ENCODE measurements around the gene SATB2. TPM values are rescaled to one million over a fixed set of nuclear protein-coding genes. Genes with fewer than 3 reads are reported as not detected.
A peak's percentile ranks its signal among the peaks of the same experiment; 100 is the strongest.

SATB2 gene
- total RNA-seq, 1 donor from 2014 or later, result 5.5 TPM

DNA sequence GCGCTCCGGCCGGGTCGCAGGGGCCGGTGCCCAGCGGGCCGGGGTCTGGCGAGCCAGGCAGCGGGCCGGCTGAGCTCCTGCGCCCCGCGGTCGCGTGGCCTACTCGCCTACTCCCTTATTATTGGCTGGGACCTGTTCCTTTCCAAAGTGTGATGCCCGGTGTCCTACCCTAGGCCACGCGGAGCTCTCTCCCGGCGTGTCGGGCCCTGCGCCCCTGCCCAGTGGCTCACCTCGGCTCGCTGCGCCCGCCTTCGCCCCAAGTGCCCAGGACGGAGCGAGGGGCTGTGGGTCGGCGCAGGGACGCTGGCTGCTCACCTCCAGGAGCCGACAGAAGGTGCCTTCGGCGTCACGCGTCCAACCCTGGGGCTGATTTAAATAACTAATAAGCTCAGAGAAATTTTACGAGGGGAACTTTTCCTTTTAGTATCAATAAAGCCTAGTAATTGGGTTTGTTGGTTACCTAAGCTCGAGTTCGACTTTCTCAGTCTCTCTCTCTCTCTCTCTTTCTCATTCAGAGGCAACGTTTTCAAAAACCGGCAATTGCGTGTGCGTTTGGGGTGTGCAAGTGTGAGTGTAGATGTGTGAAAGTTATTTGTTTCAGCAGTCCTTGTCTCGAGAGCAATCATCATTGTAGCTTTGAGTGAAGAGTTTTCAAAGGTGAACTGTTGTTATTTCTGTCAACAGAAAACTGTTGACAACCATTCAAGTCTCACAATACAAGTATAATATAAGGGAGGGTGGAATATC lies 7.0 kb upstream of the SATB2 start:
- H3K4me3 ChIP-seq (ENCODE audit: low read depth, low read length), result no peak overlapping the region
- no peak for DNase-seq (ENCODE audit: low read depth)
- no peaks in the 10 kb centered on the region for H3K36me3 ChIP-seq (ENCODE audit: control insufficient read depth, insufficient read depth, low read length)
- no peak for TF ChIP-seq CTCF (IDR thresholded peaks at IDR 0.05; ENCODE audit: insufficient read depth, low read length, poor library complexity, severe bottlenecking)
- peaks cover 85% of the 10 kb centered on the region for H3K27me3 ChIP-seq (ENCODE audit: control insufficient read depth, insufficient read depth, low read length)

- Histone ChIP-seq H3K27me3 (ENCODE audit: control insufficient read depth, insufficient read depth, low read length) (peaks cover 77% of the 10 kb centered on the region), H3K4me3 (ENCODE audit: low read depth, low read length) (peak overlapping the region; percentile 39), H3K36me3 (ENCODE audit: control insufficient read depth, insufficient read depth, low read length) (no peaks in the 10 kb centered on the region)
- DNase-seq (ENCODE audit: low read depth), result no peak
- no peak for TF ChIP-seq CTCF (IDR thresholded peaks at IDR 0.05; ENCODE audit: insufficient read depth, low read length, poor library complexity, severe bottlenecking)
Measured at GRCh38 chr2:199463708-199464605, 6.2 kb upstream of the SATB2 start.

DNA sequence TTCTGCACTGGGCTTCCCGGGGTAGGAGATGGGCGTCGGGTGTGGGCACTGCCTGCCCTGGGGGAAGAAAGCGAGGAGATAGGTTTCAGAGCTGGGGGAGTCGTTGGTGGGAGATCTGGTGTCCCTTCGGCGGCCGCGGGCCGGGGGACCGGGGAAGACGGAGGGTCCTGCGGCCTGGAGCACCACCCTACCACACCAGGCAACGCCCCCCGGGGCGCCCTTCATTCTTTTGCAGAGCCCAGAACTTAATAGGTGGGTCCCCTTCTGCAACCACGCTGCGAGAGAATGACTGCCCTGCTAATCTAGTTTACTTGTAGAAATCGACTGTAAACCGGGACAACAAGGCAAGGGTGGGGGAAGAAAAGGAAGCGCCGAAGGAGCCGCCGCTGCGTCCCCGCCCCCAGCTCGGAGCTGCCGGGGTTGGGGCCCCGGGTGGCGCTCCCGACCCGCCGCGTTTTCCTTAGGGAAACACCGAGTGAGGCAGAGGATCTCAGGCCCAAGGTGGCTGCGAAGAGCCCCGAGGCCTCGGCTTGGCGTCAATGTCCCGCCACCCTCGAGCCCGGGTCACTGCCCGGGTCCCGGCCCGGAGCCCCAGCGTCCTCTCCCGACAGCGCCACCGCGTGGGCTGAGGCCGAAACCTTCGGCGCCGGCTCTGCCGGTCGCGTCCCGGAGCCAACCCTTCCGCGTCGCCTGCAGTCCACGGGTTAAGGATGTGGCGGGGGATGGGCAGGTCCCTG lies 5.4 kb upstream of the SATB2 start:
- Histone ChIP-seq H3K36me3 (ENCODE audit: control insufficient read depth, insufficient read depth, low read length) (no peaks in the 10 kb centered on the region), H3K27me3 (ENCODE audit: control insufficient read depth, insufficient read depth, low read length) (peaks cover 68% of the 10 kb centered on the region), H3K4me3 (ENCODE audit: low read depth, low read length) (peak overlapping the region; percentile 39)
- peak; percentile 75 for TF ChIP-seq CTCF (IDR thresholded peaks at IDR 0.05; ENCODE audit: insufficient read depth, low read length, poor library complexity, severe bottlenecking)
- DNase-seq (ENCODE audit: low read depth), result no peak

DNA sequence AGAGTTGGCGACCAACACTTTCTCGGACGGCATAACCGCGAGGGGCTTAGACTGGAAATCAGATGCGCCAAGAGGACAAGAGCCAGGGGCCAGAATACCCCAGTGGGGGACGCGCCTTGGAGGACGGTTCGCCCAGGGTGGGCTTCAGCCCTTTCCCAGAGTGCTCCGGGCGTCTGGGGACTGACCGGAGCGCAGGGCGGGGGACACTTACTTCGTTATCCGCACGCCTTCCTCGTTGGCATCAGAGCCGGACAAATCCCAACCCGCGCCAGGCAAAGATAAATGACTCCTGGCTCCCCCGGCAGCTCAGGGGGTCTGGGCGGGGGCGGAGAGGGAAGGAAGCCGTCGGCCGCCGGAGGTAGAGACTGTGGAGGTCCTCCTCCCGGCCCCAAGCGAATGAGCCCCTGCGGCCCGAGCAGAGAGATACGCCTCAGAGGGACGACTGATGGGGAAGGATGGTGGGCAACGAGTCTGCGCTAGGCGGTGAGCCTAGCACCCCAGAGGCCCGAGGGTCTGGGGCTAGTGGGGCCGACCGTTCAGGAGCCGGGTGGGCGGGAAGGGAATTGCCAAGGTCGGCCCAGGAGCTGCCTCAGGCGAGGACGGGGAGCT lies 4.7 kb upstream of the SATB2 start:
- Histone ChIP-seq H3K4me3 (ENCODE audit: low read depth, low read length) (no peak overlapping the region), H3K27me3 (ENCODE audit: control insufficient read depth, insufficient read depth, low read length) (peaks cover 62% of the 10 kb centered on the region)
- no peak for DNase-seq (ENCODE audit: low read depth)

More for the DNA sequence above, 4.7 kb upstream of the SATB2 start:
- no peaks in the 10 kb centered on the region for H3K36me3 ChIP-seq (ENCODE audit: control insufficient read depth, insufficient read depth, low read length)
- TF ChIP-seq CTCF (IDR thresholded peaks at IDR 0.05; ENCODE audit: insufficient read depth, low read length, poor library complexity, severe bottlenecking), result no peak
